ENCODE results near the gene DGKG.

DGKG gene

GRCh38 chr3:186109897-186110803, 251.9 kb downstream of the DGKG start:
- DNase-seq (ENCODE audit: low read depth in 2 of 2): no peak

GRCh38 chr3:186108941-186109865, 252.8 kb downstream of the DGKG start, which contains the start of gene ETV5:
ETV5 (minus strand) TSS chr3:186109089; CDS start chr3:186105868, 3,221 bp downstream.
- DNase-seq (ENCODE audit: low read depth in 2 of 2): peak; percentile 99

GRCh38 chr3:186108106-186108940, 253.7 kb downstream of the DGKG start:
- DNase-seq (ENCODE audit: low read depth in 2 of 2): no peak

DNA sequence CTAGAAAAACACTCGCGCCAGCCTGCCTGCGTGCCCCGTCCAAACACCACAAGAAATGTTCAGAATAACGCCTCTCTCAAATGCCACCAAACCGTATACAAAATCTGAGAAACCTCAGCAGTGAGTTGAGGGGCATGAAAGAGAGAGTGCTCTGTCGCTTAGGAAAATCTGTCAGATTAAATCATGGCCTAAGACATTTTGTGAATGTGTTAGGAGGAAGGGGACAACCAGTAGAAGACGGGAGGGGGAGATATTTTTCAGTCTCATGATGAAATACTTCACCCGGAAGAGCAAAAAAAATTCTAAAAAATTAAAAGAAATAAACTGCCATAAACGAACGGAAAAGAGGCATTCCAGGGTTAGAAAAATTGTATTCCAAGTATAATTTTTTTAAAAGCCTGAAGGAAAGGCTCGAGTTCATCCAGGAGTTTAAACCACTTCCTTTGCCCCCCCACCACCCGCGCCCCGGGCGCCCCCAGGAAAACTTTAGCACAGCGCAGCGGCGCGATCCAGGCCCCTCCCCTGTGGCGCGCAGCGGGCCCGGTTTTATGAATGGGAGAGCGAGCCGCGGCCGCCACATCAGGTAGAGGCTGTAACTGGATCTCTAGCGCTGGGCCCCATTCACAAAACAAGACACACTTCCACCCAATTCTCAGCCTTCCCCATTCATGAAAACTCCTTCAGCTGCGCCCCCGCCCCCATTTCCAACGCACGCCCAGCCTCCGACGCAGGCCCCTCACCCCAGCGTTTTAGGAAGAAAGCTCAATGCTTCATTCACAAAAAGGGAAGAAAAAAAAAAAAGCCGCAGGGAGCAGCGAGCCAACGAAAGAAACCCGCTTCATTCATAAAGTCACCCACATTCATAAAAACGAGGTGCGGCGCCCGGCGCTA, 254.6 kb downstream of the DGKG start:
- peak; percentile 55 to 56 for DNase-seq (ENCODE audit: low read depth in 2 of 2)

- no peak for DNase-seq (ENCODE audit: low read depth in 2 of 2)
These were observed 256.5 kb downstream of the DGKG start for GRCh38 chr3:186105543-186105942.

GRCh38 chr3:186102687-186103086, 259.3 kb downstream of the DGKG start:
- DNase-seq (ENCODE audit: low read depth in 2 of 2): no peak

DNA sequence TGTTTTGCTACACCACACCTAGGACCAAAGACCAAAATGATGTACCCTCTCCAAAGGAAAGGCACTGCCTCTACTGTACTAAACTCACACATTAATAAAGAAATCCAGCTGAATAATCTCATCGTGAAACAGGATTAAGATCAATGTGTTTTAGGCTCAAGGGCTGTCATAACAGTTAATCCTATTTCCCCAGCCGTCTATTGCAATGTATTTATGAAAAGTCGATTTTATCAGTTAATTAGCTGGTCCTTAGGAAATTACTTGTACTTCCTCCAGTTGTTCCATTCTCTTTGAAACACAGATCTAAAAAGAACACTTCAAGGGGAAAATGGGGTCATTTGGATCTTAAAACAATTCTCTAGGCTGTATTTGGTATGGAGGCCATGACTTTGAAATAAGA, 261.6 kb downstream of the DGKG start:
- DNase-seq (ENCODE audit: low read depth in 2 of 2): no peak

GRCh38 chr3:186099178-186099577, 262.9 kb downstream of the DGKG start:
- DNase-seq (ENCODE audit: low read depth in 2 of 2): peak; percentile 39 to 40

GRCh38 chr3:186098740-186099139, 263.3 kb downstream of the DGKG start:
- no peak for DNase-seq (ENCODE audit: low read depth in 2 of 2)

GRCh38 chr3:186097663-186098451, 264.2 kb downstream of the DGKG start:
- DNase-seq (ENCODE audit: low read depth in 2 of 2): peak; percentile 60 to 64

- no peak for DNase-seq (ENCODE audit: low read depth in 2 of 2)
These were observed 264.7 kb downstream of the DGKG start for GRCh38 chr3:186097317-186097662.

Measured in fibroblast of skin of left biceps (primary cell).